Bone marrow (tissue), 2 donors: ENCODE data around the gene LRRC2.

ENCODE experiments used
- DNase-seq, 2 donors: peaks; one replicate each; lab custom pipeline; 2025; lab: John Stamatoyannopoulos, UW

LRRC2 gene

DNA sequence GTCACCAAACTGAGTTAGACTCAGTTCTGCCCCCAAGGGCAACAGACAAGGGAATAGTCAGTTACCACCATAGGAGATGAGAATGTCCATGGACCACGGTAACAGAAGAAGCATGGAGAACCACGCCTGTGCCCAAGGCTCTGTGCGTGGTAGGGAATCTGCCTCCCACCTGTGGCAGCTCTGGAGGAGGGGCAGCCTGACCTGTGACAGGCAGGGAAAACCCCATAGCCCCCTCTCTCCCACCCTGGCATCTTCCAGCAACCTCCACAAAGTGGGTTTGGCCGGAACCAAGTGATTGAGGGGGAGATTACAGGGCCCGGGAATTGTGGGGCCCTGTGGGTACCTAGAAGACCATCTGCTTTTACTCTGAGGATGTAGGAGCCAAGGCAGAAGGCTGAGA is 87.1 kb downstream of the LRRC2 start:
- no peak for DNase-seq

DNA sequence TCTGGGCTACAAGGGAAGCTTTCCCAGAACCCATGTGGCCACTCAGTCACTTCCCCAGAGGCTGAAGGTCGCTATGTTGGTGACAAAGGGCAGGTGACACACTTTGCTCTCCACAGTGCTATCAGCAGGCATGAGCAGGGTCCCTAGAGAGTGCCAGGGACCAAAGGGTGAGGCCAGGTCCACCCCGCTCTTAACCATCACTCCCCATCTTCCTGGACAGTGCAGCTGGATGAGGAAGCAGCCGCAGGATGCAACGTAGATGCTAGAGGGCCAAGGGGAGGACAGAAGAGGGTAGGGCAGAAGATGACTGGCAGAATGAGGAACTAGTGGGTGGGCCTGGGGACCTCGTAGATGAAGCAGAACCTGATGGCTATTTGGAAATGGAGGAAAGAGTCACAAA is 87.8 kb downstream of the LRRC2 start:
- no peak for DNase-seq

DNA sequence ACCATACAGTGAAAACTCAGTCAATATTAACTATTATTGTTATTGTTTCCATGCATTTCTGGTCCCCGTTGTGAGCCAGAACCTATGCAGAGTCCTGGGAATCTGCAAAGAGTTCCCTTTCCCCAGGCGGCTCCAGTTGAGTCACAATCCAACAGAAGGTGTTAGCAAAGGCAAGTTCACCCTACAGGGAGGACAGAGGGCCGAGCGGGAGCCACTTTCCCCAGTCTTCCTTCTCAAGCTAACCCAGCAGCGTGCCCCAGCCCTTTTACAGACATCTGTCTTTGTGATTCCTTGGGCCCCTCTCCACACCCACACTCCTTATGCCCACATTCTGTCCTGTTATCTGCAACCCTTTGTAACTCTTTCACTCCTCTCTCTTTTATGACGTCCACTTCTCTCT is 88.3 kb downstream of the LRRC2 start:
- DNase-seq: no peak

DNA sequence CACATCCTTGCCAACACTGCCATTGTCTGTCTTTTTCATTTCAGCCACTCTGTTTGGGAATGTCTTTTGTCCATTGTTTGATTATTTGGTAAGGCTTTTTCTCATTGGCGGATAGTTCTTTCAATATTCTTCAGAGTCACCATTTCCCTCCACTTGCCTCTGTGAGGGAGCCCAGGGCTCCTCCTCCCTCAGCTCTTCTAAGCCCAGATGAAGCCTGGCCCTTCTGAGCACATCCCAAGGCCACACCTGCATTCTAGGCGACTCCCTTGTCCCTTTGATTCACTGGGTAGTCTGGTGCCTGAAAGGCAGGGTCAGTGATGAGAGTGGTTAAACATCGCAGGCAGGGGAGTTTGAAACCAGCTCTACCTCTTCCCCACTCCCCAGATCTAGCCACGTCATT is 89.0 kb downstream of the LRRC2 start:
- no peak for DNase-seq

DNA sequence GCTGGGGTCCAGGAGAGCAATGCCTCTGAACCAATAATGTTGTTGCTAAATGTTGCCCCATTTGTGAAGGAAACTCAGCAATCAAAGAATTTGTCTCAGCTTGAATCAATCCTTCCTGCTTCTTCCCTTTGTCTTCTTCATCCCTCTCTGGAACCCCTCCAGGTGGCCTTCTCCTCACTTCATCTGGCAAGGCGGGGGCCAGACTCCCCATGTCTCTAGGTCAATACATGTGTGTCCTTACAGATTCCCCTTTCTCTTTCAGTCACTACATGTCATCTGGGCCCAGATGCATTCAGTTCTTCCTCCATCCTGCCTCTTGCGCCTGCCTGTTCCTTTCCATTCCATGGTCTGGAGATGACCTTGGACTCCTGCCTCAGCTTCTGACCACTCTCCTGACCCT is 93.4 kb downstream of the LRRC2 start:
- no peak for DNase-seq

DNA sequence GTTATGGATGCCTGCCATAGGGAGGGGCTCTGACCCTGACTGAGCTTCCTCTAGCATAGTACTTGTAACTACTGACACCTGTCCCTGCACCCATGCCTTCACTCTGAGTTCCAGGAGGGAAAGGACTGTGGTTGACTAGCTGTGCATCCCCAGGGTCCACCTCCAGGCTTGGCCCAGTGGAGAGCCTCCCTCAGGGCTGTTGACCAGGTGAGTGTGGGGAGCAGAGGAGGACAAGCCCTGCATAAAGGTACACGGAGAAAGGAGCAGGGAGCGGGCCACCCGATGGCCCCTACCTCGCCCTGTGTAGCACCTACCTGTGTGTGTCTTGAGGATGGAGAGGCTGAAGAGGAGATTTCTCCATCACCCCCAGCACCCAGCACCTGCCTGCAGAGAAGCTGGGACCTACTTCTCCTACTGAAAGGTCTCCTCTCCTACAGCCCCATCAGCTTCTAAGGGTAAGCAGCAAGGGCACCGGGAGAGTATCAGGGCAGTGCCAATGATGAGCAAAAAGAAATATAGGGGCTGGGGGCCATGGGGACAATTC is 94.7 kb downstream of the LRRC2 start:
- DNase-seq: no peak

DNA sequence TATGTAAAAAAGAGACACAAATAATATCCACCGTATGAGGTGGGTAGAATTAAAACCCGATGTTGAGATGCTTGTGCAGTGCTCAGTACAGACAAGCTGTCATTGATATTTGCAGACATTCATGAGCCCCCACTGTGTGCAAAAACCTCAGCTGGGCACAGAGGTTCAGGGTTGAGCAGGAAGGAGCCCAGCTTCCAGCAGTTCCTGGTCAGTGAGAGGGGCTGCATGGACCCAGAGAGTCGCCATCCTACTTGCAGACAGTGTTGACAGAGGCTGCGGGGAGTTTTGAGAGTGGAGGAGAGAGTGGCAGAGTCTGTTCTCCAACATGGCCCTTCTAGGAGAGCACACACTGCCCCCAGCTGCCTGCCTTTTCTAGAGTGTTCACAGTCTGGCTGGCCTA is 95.3 kb downstream of the LRRC2 start:
- no peak for DNase-seq

DNA sequence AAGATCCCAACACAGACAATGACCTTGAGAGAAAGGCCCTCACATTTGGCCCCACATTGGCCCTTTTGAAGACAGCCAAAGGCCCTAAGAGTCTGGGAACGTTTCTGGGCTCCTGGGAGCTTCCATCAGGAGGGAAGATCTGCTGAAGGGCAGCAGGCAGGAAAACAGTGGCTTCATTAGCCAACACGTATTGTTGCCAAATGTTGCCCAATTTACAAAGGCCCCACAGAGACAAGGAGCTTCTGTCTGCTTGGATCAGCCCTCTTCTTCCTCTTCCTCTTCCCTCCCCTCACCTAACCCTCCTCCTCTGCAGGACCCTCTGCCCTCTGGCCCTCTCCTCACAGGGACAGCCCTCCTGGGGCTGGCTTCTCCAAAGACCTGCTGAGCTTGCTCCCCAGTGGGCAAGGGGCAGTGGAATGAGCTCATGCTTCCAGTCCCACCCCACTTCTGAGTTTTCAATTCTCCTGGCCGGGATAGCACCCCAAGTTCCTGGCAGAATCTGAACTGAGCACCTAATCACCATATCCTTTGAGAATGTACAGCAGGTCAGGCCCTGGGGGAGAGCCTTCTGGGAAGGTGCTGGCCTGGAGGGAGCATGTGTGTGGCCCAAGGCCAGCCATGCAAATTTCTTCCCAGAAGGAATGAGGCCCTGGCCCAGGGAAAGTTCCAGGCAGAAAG is 96.3 kb downstream of the LRRC2 start:
- DNase-seq: no peak

DNA sequence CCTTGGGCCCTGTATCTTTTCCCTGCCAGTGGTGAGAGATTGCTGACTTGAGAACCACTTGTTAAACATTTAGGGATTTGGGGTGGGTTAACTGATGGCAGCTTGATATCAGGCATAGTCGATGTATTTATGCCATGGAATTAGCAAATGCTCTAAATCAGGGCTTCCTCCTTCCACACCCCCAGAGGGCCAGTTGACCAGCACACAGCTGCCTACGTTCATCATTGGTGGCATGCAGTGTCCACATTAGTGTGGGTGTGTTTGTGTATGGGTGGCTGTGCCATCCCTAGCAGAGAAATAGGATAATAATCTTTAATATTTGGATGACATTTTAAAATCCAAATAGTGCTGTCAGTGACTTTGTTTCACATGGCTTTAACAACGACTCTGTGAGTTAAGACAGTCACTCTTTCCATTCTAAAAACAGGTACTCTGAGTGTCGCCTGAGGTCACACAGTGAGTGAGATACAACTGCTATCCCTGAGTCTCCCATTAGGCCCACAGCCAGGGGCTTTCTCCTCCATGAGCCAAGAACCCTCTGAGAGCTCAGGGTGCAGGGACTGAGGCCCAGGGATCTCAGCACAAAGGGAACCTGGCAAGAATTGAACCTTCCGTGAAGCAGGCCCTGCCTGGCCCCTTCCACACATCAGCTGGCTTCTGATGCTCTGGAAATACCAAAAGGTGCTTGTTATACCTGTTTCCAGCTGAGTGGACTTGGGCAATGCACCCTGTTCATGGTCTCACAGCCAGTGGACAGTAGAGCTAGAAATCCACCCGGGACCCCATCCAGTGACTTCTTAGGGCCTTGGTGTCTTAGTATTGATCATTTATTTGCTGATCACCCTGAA is 97.1 kb downstream of the LRRC2 start:
- DNase-seq: no peak

DNA sequence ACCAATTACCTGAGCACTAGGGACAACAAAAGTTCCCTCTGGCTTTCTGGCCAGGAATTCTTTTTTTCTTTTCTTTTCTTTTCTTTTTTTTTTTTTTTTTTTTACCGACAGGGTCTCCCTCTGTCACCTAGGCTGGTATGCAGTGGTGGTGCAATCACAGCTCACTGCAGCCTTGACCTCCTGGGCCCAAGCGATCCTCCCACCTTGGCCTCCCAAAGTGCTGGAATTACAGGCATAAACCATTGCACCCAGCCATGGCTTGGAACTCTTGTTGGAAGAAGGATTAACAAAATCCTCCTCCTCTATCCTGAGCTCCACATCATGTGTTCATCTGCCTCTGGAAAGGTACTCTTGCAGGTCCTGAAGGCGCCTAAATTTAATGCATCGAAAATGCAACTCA is 98.5 kb downstream of the LRRC2 start:
- no peak for DNase-seq

DNA sequence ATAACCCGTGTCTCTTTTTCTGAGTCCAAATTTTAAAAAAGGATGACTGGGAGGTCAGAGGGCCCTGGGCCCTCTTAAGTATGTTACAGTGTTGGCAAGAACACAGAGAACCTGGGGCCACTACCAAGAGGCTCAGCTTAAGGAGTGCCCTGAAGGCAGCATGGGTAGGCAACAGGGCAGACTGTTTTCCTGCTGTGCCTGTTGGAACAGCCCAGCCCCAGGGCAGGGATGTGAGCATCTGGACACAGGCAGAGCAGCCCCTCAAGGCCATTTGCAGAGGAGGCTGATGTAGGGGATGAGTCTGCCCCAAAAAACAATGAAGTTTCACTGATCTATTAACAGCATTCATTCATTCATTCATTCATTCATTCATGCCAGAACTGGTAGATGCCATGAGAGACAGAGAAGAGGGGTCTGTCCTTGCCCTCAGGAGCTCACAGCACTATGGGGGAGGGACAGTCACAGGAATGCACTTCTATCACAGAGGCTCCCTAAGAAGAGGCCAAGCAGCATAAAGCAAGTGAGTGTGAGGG is 99.2 kb downstream of the LRRC2 start:
- DNase-seq: no peak

DNA sequence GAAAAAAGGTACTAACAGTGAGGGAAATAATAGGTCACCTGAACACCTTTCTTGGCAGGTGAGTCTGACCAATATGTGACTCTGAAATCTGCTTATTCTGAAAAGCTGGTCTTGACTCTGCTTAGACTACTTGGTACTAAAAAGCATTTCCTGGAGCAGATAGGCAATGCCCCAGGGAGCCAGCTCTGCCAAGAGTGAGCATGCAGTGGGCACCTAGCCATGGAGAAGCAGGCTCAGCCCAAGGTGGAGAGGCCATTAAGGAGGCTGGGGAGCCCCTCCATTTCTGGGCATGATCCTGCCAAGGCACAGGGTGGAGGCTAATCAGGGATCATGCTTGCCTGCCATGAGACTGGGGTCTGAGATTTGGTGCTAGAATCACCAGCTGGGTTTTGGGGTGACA is 99.8 kb downstream of the LRRC2 start:
- DNase-seq: no peak
